Neural cell (in vitro differentiated cells): ENCODE measurements around the gene MSL2. TPM values are rescaled to one million over a fixed set of nuclear protein-coding genes. Genes with fewer than 3 reads are reported as not detected.

Experiments
- H2AFZ ChIP-seq: fragments of 200-600, 300-800 bp; sonication (generic), shearing (Covaris generic); 2 replicates; pipeline ENCODE4 v1.6.0; 2014; ENCODE audit warnings: low read depth, mild to moderate bottlenecking, antibody characterized with exemption, low read length, moderate library complexity
- H3F3A ChIP-seq: fragments of 200-600 bp; shearing (Covaris generic); 2 replicates; pipeline ENCODE4 v1.6.1; 2016; ENCODE audit warnings: mild to moderate bottlenecking, moderate library complexity, mixed read lengths, antibody characterized with exemption, low read length; ENCODE audit not compliant: insufficient read depth, poor library complexity, severe bottlenecking
- H3K27ac ChIP-seq: fragments of 200-600, 300-800 bp; sonication (generic), shearing (Covaris generic); 2 replicates; pipeline ENCODE4 v1.5.1; 2014; ENCODE audit warnings: mild to moderate bottlenecking, low read length, moderate library complexity
- H3K27me3 ChIP-seq: fragments of 300-800, 200-600 bp; sonication (generic), shearing (Covaris generic); 2 replicates; pipeline ENCODE4 v1.6.0; 2014; ENCODE audit warnings: mild to moderate bottlenecking, low read depth, low read length, moderate library complexity; ENCODE audit not compliant: insufficient read depth
- H3K36me3 ChIP-seq: fragments of 300-800, 200-600 bp; sonication (generic), shearing (Covaris generic); 2 replicates; pipeline ENCODE4 v1.5.1; 2014; ENCODE audit warnings: mild to moderate bottlenecking, antibody characterized with exemption, low read length, moderate library complexity; ENCODE audit not compliant: insufficient read depth
- H3K4me2 ChIP-seq: fragments of 300-800, 200-600 bp; sonication (generic), shearing (Covaris generic); 2 replicates; pipeline ENCODE4 v1.6.0; 2014; ENCODE audit warnings: mild to moderate bottlenecking, low read length
- H3K4me3 ChIP-seq: fragments of 300-800, 200-600 bp; sonication (generic), shearing (Covaris generic); 2 replicates; pipeline ENCODE4 v1.5.1; 2014; ENCODE audit warnings: mild to moderate bottlenecking, low read length, moderate library complexity
- H3K79me2 ChIP-seq: fragments of 200-600 bp; shearing (Covaris generic); replicated peaks from 2 replicates; pipeline ENCODE4 v1.6.0; 2014; ENCODE audit warnings: mild to moderate bottlenecking, low read length, moderate library complexity; ENCODE audit not compliant: insufficient read depth
- H3K9ac ChIP-seq: fragments of 300-800, 200-600 bp; sonication (generic), shearing (Covaris generic); 2 replicates; pipeline ENCODE4 v1.6.1; 2016; ENCODE audit warnings: mild to moderate bottlenecking, low read length, mixed read lengths
- H3K9me2 ChIP-seq: fragments of 200-600 bp; shearing (Covaris generic); 2 replicates; pipeline ENCODE4 v1.6.1; 2016; ENCODE audit warnings: mild to moderate bottlenecking, low read length, mixed read lengths; ENCODE audit not compliant: insufficient read depth
- H3K9me3 ChIP-seq: fragments of 200-600, 300-800 bp; sonication (generic), shearing (Covaris generic); 2 replicates; pipeline ENCODE4 v1.6.1; 2016; ENCODE audit warnings: mild to moderate bottlenecking, mixed run types, low read length, moderate library complexity, mixed read lengths
- H4K20me1 ChIP-seq: fragments of 200-600 bp; shearing (Covaris generic); 2 replicates; pipeline ENCODE4 v1.6.1; 2016; ENCODE audit warnings: mild to moderate bottlenecking, mixed run types; ENCODE audit not compliant: insufficient read depth
- EP300 ChIP-seq: fragments of 450-650 bp; conservative IDR thresholded peaks from 2 replicates; pipeline ENCODE4 v1.6.1; 2014; ENCODE audit warnings: antibody characterized with exemption, mild to moderate bottlenecking, moderate library complexity; ENCODE audit not compliant: poor library complexity, severe bottlenecking
- POLR2AphosphoS5 ChIP-seq: IDR thresholded peaks from 2 replicates; pipeline ENCODE4 v1.6.1; 2012
- REST ChIP-seq: IDR thresholded peaks from 2 replicates; pipeline ENCODE4 v1.6.1; 2012; ENCODE audit warnings: borderline replicate concordance
- SMC3 ChIP-seq: fragments of 450-650 bp; conservative IDR thresholded peaks from 2 replicates; pipeline ENCODE4 v1.6.1; 2014; ENCODE audit warnings: antibody characterized with exemption, mild to moderate bottlenecking, moderate library complexity; ENCODE audit not compliant: poor library complexity
- TAF1 ChIP-seq: IDR thresholded peaks from 2 replicates; pipeline ENCODE4 v1.6.1; 2012; ENCODE audit warnings: low read depth
- polyA plus RNA-seq: library from polyadenylated mRNA; depleted of rRNA; stranded (reverse); fragments of >200 nt; gene quantifications from 2 replicates; pipeline ENCODE4 v1.2.3, GENCODE V29; 2014

The MSL2 gene
- polyA plus RNA-seq, 1 donor from 2014 or later: 12.8 TPM

- no peaks in the 10 kb centered on the region for H4K20me1 ChIP-seq
- no peaks in the 10 kb centered on the region for H3K36me3 ChIP-seq
- H3K4me3 ChIP-seq: no peak overlapping the region
- no peak overlapping the region for H3K27ac ChIP-seq
- no peaks in the 10 kb centered on the region for H3K27me3 ChIP-seq
- no peaks in the 10 kb centered on the region for H3K9me2 ChIP-seq
- H3K9ac ChIP-seq: no peak overlapping the region
- H3F3A ChIP-seq: no peaks in the 10 kb centered on the region
- no peaks in the 10 kb centered on the region for H3K9me3 ChIP-seq
- no peak overlapping the region for H3K4me2 ChIP-seq
- peaks cover 91% of the 10 kb centered on the region for H3K79me2 ChIP-seq
- H2AFZ ChIP-seq: no peak overlapping the region
- TF ChIP-seq POLR2AphosphoS5: no peak
- TF ChIP-seq REST: no peak
- no peak for TF ChIP-seq SMC3
These were observed 34.6 kb downstream of the MSL2 start for GRCh38 chr3:136161516-136161915.

GRCh38 chr3:136152963-136153362 lies 43.2 kb downstream of the MSL2 start:
- Histone ChIP-seq H3K79me2 (peaks cover 68% of the 10 kb centered on the region), H4K20me1 (no peaks in the 10 kb centered on the region), H3K9ac (no peak overlapping the region)

More at GRCh38 chr3:136152963-136153362, 43.2 kb downstream of the MSL2 start:
- Histone ChIP-seq H3K9me3 (no peaks in the 10 kb centered on the region), H3F3A (no peaks in the 10 kb centered on the region), H3K36me3 (peaks cover 10% of the 10 kb centered on the region), H3K4me3 (no peak overlapping the region), H3K4me2 (no peak overlapping the region), H3K27ac (no peak overlapping the region), H2AFZ (no peak overlapping the region), H3K9me2 (no peaks in the 10 kb centered on the region), H3K27me3 (no peaks in the 10 kb centered on the region)
- no peak for TF ChIP-seq POLR2AphosphoS5
- TF ChIP-seq SMC3: no peak
- no peak for TF ChIP-seq REST
- TF ChIP-seq EP300: no peak
- no peak for TF ChIP-seq TAF1
